CD4-positive, alpha-beta T cell treated with Interleukin-2 at 100 ng/mL for 4 hours (primary cell): ENCODE data around the gene TDP1.

ENCODE experiments used
- DNase-seq: peaks from one replicate; pipeline ENCODE4 v3.0.0-alpha.2; 2020; ENCODE audit warnings: low spot score

TDP1 gene

GRCh38 chr14:89955745-89956660, at the start of gene TDP1:
TSS of gene TDP1 (plus strand) at chr14:89955927. CDS start at chr14:89963115, 7,188 bp downstream.
- peak; percentile 97 for DNase-seq

- no peak for DNase-seq
These were observed 49.7 kb upstream of the TDP1 start for GRCh38 chr14:89906000-89906399.

- no peak for DNase-seq
These were observed 48.1 kb upstream of the TDP1 start for GRCh38 chr14:89907655-89908054.

- no peak for DNase-seq
These were observed 46.8 kb upstream of the TDP1 start for GRCh38 chr14:89908712-89909450.

GRCh38 chr14:89909586-89909985, 46.1 kb upstream of the TDP1 start:
- DNase-seq = no peak

GRCh38 chr14:89910691-89911009, 45.1 kb upstream of the TDP1 start:
- no peak for DNase-seq

GRCh38 chr14:89911010-89911919, 44.5 kb upstream of the TDP1 start:
- no peak for DNase-seq

- DNase-seq = no peak
These were observed 43.5 kb upstream of the TDP1 start for GRCh38 chr14:89912221-89912620.

GRCh38 chr14:89912667-89913211, 43.0 kb upstream of the TDP1 start:
- DNase-seq = no peak

- DNase-seq = peak; percentile 72
These were observed 40.4 kb upstream of the TDP1 start for GRCh38 chr14:89915114-89915878.

GRCh38 chr14:89918721-89919120, 37.0 kb upstream of the TDP1 start:
- no peak for DNase-seq

GRCh38 chr14:89920056-89920455, 35.7 kb upstream of the TDP1 start:
- no peak for DNase-seq

GRCh38 chr14:89921346-89921745, 34.4 kb upstream of the TDP1 start:
- DNase-seq = no peak

- DNase-seq = no peak
These were observed 33.5 kb upstream of the TDP1 start for GRCh38 chr14:89922031-89922907.

- DNase-seq = no peak
These were observed 31.5 kb upstream of the TDP1 start for GRCh38 chr14:89924268-89924667.

- DNase-seq = no peak
These were observed 29.0 kb upstream of the TDP1 start for GRCh38 chr14:89926694-89927093.

GRCh38 chr14:89927186-89927865, 28.4 kb upstream of the TDP1 start:
- no peak for DNase-seq

- no peak for DNase-seq
These were observed 22.7 kb upstream of the TDP1 start for GRCh38 chr14:89933002-89933401.

- no peak for DNase-seq
These were observed 19.0 kb upstream of the TDP1 start for GRCh38 chr14:89936654-89937185.
